Esophagus muscularis mucosa (tissue), 3 donors: ENCODE data around the gene SMIM34.
"Not testable (repeated sequence)": the region's sequence is repeated elsewhere in the genome, so short reads cannot be mapped to it uniquely, and the experiment has no call there.

ENCODE experiments used
- CTCF ChIP-seq, 3 experiments: fragments of 200-600 bp in 2 of 3; fragments of 450-650 bp in 1 of 3; sonication (generic) in 2 of 3; IDR thresholded peaks; one replicate each; pipeline ENCODE4 v1.5.1; 2017 to 2019; ENCODE audit warnings: antibody characterized with exemption in 3 of 3, mild to moderate bottlenecking in 2 of 3, moderate library complexity in 1 of 3
- POLR2A ChIP-seq: fragments of 450-650 bp; IDR thresholded peaks from one replicate; pipeline ENCODE4 v1.6.1; 2017; ENCODE audit warnings: antibody characterized with exemption, moderate library complexity, mild to moderate bottlenecking, low read depth
- POLR2AphosphoS5 ChIP-seq, 2 donors: sonication (generic); formaldehyde crosslinking; IDR thresholded peaks; one replicate each; pipeline ENCODE4 v1.6.1; 2017; ENCODE audit warnings: antibody characterized with exemption in 2 of 2

- TF ChIP-seq CTCF (IDR thresholded peaks at IDR 0.05); POLR2AphosphoS5 (IDR thresholded peaks at IDR 0.05); POLR2A: not testable (repeated sequence)
Measured at GRCh38 chr21:34404742-34405141, 19.0 kb downstream of the SMIM34 start.
